A673 (cell line): ENCODE measurements around the gene CCDC106. TPM values are rescaled to one million over a fixed set of nuclear protein-coding genes. Genes with fewer than 3 reads are reported as not detected.

Experiments used
- BruUV-seq: library from RNA; stranded (reverse); fragments of 400-500 nt; replicated peaks from 2 replicates; lab custom pipeline; 2021; lab: Mats Ljungman, UMichigan
- CTCF ChIA-PET: fragments of 300-600 bp; sonication (Branson Sonifier 250); formaldehyde crosslinking; loops from one replicate; lab custom pipeline; 2022; ENCODE audit warnings: antibody characterized with exemption; lab: Charles Lee
- POLR2A ChIA-PET: fragments of 300-600 bp; sonication (Branson Sonifier 250); formaldehyde crosslinking; loops from one replicate; lab custom pipeline; 2022; ENCODE audit warnings: antibody characterized with exemption; ENCODE audit not compliant: low non-redundant PET; lab: Charles Lee
- DNase-seq: peaks from one replicate; pipeline ENCODE4 v3.0.0-alpha.2; 2015; ENCODE audit warnings: low spot score
- H3K27ac ChIP-seq: fragments of 200-600 bp; sonication (generic); 2 replicates; pipeline ENCODE4 v1.5.1; 2016; ENCODE audit warnings: mixed run types, low read depth, mild to moderate bottlenecking, mixed read lengths, antibody characterized with exemption, low read length; ENCODE audit not compliant: poor library complexity, severe bottlenecking
- H3K27me3 ChIP-seq: fragments of 200-600 bp; sonication (generic); replicated peaks from 2 replicates; pipeline ENCODE4 v1.6.1; 2017; ENCODE audit warnings: mixed run types, low read depth, mild to moderate bottlenecking, mixed read lengths, antibody characterized with exemption, low read length; ENCODE audit not compliant: insufficient read depth, poor library complexity
- H3K36me3 ChIP-seq: fragments of 200-600 bp; sonication (generic); 2 replicates; pipeline ENCODE4 v1.6.1; 2016; ENCODE audit warnings: mixed run types, mild to moderate bottlenecking, mixed read lengths, antibody characterized with exemption, low read length; ENCODE audit not compliant: insufficient read depth, poor library complexity, severe bottlenecking
- H3K4me1 ChIP-seq: fragments of 200-600 bp; sonication (generic); 2 replicates; pipeline ENCODE4 v1.6.1; 2017; ENCODE audit warnings: mixed run types, mild to moderate bottlenecking, mixed read lengths, antibody characterized with exemption, low read length; ENCODE audit not compliant: insufficient read depth, poor library complexity, severe bottlenecking
- H3K4me3 ChIP-seq: fragments of 200-600 bp; sonication (generic); 2 replicates; pipeline ENCODE4 v1.5.1; 2016; ENCODE audit warnings: low read depth, mixed run types, mild to moderate bottlenecking, mixed read lengths, low read length; ENCODE audit not compliant: poor library complexity, severe bottlenecking
- H3K9me3 ChIP-seq: fragments of 200-600 bp; sonication (generic); 2 replicates; pipeline ENCODE4 v1.6.1; 2016; ENCODE audit warnings: mixed run types, low read depth, mild to moderate bottlenecking, mixed read lengths, antibody characterized with exemption, low read length; ENCODE audit not compliant: poor library complexity, severe bottlenecking
- EZH2 ChIP-seq: fragments of 200-600 bp; sonication (generic); IDR thresholded peaks from 2 replicates; pipeline ENCODE4 v1.6.1; 2017; ENCODE audit warnings: borderline replicate concordance, low read depth, mild to moderate bottlenecking, mixed read lengths, antibody characterized with exemption, low read length; ENCODE audit not compliant: poor library complexity, severe bottlenecking
- intact Hi-C: fragments of 100-400 bp; cut with micrococcal nuclease; formaldehyde crosslinking; loops from one replicate; pipeline ENCODE4 v1.10.0; 2022; ENCODE audit not compliant: unreplicated experiment
- total RNA-seq: library from RNA; stranded (reverse); gene quantifications from 2 replicates; pipeline ENCODE4 v1.2.3, GENCODE V29; 2021
- TF ChIP-seq, protein P1 (sequence below): fragments of 300-800, 200-600 bp; sonication (generic); conservative IDR thresholded peaks from 2 replicates; pipeline ENCODE4 v1.5.1; 2017; ENCODE audit warnings: low read depth, mild to moderate bottlenecking, antibody characterized with exemption, low read length, moderate library complexity, mixed read lengths

CCDC106 gene
- total RNA-seq, 1 experiment from 2014 or later = 41.5 TPM

GRCh38 chr19:55622242-55622969 is 25.6 kb upstream of the CCDC106 start:
- ChIA-PET POLR2A (no interaction called here), CTCF (no interaction called here)
- Histone ChIP-seq H3K27me3 (no peaks in the 10 kb centered on the region), H3K9me3 (no peaks in the 10 kb centered on the region), H3K4me3 (no peak overlapping the region), H3K36me3 (peaks cover 8% of the 10 kb centered on the region), H3K4me1 (peaks cover 5% of the 10 kb centered on the region), H3K27ac (no peak overlapping the region)
- intact Hi-C loops = no loop called here
- TF ChIP-seq, protein P1, sequence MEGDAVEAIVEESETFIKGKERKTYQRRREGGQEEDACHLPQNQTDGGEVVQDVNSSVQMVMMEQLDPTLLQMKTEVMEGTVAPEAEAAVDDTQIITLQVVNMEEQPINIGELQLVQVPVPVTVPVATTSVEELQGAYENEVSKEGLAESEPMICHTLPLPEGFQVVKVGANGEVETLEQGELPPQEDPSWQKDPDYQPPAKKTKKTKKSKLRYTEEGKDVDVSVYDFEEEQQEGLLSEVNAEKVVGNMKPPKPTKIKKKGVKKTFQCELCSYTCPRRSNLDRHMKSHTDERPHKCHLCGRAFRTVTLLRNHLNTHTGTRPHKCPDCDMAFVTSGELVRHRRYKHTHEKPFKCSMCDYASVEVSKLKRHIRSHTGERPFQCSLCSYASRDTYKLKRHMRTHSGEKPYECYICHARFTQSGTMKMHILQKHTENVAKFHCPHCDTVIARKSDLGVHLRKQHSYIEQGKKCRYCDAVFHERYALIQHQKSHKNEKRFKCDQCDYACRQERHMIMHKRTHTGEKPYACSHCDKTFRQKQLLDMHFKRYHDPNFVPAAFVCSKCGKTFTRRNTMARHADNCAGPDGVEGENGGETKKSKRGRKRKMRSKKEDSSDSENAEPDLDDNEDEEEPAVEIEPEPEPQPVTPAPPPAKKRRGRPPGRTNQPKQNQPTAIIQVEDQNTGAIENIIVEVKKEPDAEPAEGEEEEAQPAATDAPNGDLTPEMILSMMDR = no peak
- no peak for TF ChIP-seq EZH2
- BruUV-seq = no TSS peak
- no peak for DNase-seq

DNA sequence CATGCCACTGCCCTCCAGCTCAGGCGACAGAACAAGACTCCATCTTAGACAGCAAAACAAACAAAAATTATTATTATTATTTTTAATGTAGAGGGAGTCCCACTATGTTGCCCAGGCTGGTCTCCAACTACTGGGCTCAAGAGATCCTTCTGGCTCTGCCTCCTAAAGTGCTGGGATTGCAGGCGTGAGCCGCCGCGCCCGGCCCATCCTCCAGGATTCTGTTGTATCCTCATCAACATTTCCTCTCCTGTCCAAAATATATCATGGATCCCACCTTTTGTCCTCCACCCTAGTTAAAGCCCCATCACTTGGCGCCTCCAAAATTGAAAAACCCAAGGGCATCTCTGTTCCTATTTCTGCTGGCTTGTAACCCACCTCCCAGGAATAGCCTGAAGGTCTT is 24.9 kb upstream of the CCDC106 start:
- DNase-seq = no peak
- BruUV-seq = no TSS peak
- Histone ChIP-seq H3K27me3 (no peaks in the 10 kb centered on the region), H3K36me3 (peaks cover 6% of the 10 kb centered on the region), H3K4me3 (no peak overlapping the region), H3K9me3 (no peaks in the 10 kb centered on the region), H3K4me1 (peaks cover 5% of the 10 kb centered on the region), H3K27ac (peak overlapping the region; percentile 6)
- CTCF ChIA-PET = no interaction called here
- TF ChIP-seq, protein P1 = no peak
- TF ChIP-seq EZH2 = no peak
- intact Hi-C loops = no loop called here
- POLR2A ChIA-PET = no interaction called here

DNA sequence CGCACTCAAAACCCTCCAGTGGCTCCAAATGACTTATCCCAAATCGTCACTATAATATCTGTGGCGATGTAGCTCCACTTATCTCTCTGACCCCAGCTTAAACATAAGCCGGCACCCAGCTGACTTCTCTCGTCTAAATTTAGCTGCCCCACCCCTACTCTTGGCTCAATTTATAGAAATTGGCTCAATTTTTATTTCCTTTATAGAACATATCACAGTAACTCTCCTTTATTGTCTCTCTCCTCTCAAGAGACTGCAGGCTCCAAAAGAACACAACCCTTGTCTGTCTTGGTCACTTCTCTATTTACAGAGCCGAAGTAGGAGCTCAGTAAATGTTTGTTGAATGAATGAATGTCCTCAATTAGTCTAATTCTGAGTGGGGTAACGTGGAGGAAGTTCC is 24.5 kb upstream of the CCDC106 start:
- intact Hi-C loops = no loop called here
- Histone ChIP-seq H3K27ac (peak overlapping the region; percentile 6), H3K9me3 (no peaks in the 10 kb centered on the region), H3K4me1 (peaks cover 5% of the 10 kb centered on the region), H3K4me3 (peak overlapping the region; percentile 67), H3K27me3 (no peaks in the 10 kb centered on the region), H3K36me3 (peaks cover 6% of the 10 kb centered on the region)
- DNase-seq = no peak
- TF ChIP-seq EZH2 = no peak
- POLR2A ChIA-PET = no interaction called here
- BruUV-seq = TSS peak; percentile 60
- CTCF ChIA-PET = interaction anchor here (1.5 kb wide), 1 partner anchor 17 kb away, joined by 6 read pairs; the partner anchor contains the start of gene ZNF865
